Measurements from ENCODE around the gene PMFBP1.

PMFBP1 gene, protein sequence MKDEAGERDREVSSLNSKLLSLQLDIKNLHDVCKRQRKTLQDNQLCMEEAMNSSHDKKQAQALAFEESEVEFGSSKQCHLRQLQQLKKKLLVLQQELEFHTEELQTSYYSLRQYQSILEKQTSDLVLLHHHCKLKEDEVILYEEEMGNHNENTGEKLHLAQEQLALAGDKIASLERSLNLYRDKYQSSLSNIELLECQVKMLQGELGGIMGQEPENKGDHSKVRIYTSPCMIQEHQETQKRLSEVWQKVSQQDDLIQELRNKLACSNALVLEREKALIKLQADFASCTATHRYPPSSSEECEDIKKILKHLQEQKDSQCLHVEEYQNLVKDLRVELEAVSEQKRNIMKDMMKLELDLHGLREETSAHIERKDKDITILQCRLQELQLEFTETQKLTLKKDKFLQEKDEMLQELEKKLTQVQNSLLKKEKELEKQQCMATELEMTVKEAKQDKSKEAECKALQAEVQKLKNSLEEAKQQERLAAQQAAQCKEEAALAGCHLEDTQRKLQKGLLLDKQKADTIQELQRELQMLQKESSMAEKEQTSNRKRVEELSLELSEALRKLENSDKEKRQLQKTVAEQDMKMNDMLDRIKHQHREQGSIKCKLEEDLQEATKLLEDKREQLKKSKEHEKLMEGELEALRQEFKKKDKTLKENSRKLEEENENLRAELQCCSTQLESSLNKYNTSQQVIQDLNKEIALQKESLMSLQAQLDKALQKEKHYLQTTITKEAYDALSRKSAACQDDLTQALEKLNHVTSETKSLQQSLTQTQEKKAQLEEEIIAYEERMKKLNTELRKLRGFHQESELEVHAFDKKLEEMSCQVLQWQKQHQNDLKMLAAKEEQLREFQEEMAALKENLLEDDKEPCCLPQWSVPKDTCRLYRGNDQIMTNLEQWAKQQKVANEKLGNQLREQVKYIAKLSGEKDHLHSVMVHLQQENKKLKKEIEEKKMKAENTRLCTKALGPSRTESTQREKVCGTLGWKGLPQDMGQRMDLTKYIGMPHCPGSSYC

DNA sequence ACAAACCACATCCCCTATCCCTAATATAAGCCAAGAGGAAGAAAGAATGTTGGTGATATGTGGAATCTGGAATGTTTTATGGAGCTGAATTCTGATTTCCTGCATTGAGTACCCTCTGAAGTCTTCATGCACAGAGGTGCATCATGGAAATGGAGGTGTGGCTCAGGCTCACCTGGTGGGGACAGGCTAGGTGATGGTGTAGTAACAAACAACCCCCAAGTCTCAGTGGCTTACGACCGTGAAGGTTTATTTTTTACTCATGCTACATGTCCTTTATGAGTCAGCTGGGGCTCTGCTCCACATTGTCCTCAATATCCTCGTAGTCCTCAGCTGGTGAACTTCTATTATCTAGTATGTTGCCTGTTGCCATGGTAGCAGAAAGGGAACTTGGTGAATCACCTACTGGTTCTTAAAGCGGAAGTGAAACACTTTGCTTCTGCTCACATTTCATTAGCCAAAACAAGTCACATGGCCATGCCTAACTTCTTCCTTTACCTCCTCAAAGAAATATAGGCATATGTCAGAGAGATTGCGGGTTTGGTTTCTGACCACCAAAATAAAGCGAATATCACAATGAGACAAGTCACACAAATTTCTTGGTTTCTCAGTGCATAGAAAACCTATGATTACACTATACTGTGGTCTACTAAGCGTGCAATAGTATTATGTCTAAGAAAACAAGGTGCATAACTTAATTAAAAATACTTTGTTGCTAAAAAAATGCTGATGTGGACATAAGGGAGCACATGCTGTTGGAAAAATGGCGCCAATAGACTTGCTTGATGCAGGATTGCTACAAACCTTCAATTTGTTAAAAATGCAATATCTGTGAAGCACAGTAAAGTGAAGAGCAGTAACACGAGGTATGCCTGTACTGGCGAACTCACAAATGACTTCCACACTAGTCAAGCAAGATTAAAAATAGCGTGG is at the start of gene PMFBP1:
Gene PMFBP1 (minus strand): TSS at position 51 of the 930 bp plus-strand sequence. CDS start 947 bp downstream, outside the sequence.
- DNase-seq, result no peak

DNA sequence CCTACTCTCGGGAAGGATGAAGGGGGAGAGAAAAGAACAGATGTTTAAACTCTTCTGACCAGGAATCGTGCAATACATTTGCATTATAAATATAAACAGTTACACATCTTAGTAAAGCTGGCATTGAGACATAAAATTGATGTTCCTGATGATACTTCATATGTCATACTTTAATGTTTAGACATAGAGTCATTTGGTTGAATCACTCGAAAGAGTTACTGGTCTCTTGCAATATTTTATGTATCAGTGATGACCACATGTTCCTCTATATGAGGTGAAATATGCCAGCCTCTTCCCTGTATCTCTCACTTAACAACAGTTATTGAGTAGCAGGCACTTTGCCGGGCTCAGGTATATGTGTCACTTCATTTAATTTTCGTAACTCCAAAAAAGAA is 49.7 kb upstream of the PMFBP1 start:
- DNase-seq, result no peak

DNA sequence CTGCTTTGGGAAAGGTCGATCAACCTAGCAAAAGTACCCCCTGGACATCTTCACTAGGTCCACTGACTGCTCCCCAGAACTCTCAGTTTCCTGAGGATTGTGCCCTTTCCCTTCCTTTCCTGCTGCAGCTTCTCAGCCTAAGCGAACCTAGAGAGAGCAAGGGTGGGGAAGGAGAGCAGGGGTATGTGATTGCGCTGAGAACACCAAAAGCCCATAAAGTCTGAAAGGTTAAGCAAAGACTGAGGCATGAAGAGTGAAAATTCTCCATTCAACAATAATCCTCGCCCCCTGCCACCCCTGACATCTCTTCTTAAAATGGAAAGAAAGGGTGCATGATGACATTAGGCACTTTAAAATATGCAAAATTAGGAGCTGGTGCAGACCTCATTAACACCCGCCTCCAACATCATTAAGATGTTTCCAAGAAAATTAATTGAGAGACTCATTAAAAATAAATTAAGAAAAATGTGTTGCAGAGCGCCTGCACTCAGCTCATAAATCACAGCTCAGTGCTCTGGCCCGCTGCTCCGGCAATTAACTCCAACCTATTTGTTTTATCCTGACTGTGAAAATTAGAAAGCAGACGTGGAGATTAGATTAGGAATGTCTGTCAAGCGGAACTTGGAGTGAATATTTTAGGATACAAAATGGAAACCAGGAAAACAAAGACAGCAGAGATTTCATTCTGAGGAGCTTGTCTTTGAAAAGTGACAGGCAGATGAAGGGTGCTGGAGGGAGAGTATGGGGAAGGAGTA is 49.1 kb upstream of the PMFBP1 start:
- no peak for DNase-seq

DNA sequence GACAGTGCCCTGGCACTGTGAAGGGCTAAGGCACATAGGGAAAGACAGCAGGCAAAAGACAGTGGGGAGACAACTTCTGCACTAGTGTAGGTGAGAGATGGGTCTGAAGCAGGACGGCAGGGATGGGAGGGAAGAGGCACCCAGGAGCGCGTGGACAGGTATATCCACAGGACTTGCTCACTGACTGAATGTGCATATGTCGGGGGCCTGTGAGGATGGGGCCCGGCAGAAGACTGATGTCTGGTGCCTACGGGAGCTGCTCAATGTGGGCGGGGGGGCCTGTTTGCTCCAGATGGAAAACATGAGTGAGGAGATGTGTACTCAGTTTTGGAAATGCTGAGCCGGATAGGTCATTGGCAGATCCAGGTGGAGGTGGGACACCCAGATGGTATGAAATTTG is 47.3 kb upstream of the PMFBP1 start:
- no peak for DNase-seq

DNA sequence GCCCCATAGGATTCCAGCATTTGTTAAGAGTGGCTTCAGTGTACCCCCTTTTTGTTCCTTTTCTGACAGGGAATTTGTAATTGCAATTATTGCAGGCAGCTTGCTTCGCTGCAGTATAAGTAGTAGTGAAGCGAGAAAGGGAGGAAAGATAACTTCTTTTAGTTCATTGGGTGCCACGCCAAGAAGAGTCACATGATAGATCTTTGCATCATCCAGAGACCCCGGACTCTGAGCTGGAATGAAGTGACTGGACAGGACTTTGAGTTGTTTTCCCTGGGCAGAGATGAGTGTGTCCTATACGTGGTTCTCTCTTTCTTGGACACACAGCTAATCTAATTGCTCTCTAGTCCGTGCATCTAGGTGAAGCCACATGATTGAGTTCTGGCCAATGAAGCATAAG is 44.8 kb upstream of the PMFBP1 start:
- no peak for DNase-seq

DNA sequence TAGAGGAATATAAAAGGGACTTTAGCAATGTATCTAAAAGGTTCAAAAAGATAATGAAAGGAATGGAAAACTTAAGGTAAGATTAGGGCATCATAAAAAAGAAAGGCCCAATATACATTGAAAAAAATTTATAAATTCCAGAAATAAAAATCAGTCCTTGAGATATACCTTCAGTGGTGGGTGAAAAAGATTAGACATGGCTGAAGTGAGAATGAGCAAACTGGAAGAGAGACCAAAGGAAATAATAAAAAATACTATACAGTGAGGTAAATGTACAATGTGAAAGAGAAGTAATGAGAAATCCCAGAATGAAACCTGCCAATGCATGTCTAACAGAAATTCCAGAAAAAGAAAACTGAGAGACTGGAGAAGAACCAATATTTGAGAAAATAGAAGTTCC is 42.9 kb upstream of the PMFBP1 start:
- DNase-seq, result no peak

DNA sequence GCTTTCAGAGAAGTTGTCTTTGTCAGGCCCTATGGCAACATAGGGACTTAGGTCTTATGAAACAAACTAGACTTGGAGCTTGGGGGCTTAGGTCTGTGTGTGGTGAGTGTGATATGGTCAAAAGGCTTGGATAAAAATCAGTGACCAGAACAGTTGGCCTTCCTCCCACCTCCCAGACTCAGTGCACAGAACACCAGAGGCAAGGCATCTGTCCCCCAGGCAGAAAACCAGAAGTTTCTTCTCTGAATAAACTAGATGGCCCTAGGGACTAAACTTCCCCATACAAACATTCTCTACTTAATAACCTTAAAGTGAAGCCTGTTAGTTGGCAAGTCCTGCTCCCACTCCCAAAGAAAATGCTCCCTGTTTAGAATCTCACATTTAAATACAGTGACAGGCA is 39.2 kb upstream of the PMFBP1 start:
- no peak for DNase-seq

DNA sequence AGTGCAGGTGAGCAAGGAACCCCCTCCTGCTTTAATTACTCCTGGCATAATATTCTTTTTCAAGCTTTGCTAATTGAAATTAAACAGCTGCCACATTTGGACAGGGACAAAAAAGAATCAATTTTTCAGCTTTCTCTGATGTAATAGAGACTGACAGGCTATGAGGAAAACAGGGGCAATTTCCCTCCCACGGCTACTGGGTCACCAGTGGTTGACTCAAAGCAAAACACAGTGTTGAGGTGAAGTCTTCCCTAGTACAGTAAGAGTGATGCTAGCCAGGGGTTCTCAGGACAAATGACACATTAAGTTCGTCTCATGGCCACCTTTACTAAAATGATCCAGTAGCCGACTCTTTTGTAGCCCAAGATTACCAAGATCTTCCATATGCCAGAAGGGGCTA is 38.6 kb upstream of the PMFBP1 start:
- DNase-seq, result no peak

DNA sequence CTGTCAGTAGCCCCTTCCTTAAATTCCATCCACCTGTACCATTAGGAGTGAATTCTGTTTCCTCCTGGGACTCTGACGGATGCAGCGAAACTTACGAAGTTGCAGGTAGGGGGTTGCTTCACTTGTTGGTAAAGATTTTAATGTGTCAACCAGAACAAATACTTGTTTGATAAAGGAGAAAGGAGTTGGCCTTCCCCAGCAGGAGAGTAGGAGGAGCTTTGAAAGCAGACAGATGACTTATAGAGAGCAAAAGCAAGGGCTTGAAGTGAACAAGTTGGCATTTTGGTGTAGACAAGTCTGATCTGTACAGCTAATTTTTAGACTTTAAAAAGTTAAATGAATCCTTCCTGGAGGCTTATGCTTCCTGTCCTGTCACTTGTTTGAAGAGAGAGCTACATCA is 38.1 kb upstream of the PMFBP1 start:
- DNase-seq, result no peak

DNA sequence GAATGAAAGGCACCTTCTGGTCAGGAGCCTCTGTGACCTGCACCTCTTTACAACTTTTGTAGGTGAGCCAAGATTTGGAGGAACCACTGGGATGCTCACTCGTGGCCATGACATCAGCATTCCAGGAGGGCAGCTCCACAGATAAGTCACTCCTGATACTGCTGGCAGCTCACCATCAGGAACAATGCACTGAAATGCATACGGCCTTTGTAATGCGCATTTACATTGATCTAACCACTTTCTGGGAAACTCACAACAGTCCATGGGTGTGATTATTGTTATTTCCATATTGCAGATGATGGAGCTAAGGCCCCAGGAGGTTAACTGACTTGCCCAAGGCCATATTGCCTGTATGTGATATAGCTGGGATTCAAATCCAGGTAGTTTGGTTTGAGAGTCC is 34.3 kb upstream of the PMFBP1 start:
- no peak for DNase-seq

DNA sequence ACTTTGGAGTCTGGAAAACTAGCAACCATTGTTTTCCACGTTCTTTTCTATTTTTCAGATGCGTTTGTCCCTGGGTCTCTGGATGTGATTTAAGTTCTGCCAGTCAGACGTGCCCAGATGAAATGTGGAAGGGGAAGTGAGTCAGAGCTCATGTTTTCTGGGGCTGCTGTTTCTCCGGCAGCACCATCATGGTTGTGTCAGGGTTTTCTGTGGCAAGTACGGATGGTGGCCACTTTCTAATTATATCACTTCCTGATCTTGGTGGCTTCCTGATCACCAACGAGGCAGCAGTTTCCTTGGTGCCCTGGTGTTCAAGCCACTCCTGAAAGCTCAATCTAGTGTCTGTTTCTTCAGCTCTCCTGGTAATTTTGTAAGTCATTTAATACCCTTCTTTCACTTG is 31.4 kb upstream of the PMFBP1 start:
- DNase-seq, result no peak

DNA sequence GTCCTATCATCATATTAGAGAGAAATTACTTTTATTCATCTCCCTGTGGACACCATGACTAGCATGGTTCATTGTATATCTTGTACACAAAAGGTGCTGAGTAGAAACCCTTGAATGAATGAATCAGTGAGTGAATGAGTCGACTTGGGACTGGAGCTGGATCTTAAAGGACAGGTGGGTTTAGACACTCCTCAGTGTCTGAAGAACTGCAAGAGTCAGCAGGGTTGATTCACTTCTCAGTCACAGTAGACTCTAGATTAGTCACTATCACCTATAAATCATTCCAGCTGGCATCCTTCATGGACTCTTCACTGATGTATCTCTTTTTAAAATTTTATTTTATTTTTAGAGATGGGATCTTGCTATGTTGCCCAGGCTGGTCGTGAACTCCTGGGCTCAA is 30.1 kb upstream of the PMFBP1 start:
- DNase-seq, result no peak

DNA sequence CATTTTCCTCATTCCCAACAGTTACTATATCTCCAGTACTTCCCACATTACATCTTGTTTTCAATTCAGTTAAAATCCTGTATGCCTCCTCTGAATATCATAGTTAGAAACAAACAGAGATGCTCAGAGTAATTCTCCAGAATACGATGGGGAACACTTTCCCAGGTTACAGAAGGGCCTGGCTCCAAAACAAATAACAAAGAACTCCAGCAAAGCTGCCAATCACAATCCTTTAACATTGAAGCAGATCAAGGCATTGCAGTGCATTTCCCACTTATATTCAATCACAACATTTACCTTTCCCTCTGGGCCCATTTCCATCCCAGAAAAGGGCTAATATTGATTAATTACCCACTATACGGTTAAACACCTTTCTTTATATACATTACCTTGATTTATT is 29.4 kb upstream of the PMFBP1 start:
- no peak for DNase-seq

DNA sequence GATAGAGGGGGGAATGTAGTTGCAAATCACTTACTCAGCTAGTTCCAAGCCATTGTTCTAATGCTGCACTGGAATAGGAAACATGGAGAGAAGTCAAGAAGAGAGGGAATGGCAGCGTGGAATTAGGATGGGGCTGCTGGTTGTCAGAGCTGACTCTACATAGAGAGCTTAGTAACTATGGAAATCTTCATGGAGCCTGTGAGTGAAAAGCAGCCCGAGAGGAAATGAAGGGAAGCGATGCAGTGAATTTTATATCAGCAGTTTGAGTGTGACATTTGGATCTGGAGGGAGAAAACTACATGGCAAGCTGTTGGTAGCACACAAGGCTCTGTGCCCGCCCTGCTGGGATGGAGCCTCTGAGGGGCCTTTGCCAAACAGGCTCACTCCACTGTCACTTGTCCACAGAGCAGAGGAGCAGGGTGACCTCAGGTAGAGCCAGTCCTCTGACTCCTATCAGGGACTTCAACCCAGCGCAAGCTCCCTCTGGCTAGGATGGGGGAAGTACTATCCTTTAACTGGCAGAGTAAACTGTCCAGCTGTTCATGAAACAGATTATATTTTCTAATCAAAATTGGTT is 27.9 kb upstream of the PMFBP1 start:
- DNase-seq, result no peak

DNA sequence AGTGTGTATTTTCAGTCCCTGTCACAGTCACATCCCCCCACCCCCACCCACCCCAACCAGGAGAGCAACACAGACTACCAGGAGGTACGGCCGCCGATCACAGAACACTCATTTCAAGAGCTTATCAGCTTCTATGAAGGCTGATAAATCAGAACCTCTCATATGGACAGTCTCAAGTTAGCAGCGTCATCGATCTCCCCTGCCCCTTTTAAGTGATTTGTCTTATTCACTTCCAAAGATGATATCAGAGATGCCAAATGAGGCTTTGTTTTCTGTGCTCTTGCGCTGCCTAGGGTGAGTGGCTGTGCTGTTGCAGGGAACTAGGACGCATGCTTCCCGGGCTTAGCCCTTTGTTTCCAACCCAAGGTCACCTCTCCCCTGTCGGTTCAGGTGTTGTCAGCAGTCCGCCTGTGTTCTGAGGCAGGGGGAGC is 26.8 kb upstream of the PMFBP1 start:
- no peak for DNase-seq

DNA sequence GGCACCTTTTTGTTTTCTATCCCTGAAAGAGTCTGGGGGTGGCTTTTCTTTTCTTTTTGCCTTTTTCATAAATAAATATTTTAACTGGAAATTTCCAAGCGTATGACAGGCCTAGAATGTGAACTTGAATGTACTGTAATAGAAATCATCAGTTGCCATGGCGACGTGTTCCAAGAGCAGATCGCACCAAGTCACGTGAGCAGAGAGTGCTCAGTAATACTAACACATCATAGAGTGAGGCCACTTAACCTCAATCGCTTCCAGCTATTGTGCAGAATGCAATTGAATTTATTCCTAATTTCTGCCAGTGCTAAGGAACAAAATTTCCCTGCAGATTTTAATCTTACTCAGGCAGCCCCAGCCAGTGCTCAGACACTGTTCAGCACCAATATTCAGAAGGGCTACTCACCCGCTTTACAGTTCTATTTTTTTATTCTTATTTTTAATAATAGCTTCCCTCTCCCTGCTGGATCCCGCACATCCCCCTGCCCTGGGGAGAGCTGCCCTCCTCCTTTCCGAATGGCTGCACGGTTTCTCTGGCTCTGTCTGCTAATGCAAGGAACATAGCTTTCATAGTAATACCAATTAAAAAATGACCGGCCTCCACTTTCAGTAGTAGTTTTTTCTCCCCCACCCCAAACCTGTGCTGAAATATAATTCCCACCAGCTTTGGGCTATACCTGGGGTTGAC is 26.2 kb upstream of the PMFBP1 start:
- no peak for DNase-seq

DNA sequence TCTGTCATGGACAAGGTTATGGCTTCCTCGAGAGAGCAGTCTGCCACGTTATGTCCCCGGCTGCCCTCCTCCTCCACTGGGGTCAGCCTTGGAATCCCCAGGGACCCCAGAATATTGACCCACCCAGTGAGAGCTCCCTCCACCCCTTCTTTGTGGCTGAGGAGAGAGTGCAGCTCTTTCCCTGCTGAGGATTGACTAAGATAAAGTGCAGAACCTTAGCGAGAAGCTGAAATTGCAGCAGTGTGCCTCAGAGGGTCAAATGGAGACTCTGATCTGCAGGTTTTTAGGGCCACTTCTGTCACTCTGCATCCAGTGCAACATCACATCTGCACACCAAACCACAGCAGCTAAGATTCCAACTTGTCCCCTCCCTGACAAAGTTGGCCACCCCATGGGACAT is 25.6 kb upstream of the PMFBP1 start:
- DNase-seq, result no peak

DNA sequence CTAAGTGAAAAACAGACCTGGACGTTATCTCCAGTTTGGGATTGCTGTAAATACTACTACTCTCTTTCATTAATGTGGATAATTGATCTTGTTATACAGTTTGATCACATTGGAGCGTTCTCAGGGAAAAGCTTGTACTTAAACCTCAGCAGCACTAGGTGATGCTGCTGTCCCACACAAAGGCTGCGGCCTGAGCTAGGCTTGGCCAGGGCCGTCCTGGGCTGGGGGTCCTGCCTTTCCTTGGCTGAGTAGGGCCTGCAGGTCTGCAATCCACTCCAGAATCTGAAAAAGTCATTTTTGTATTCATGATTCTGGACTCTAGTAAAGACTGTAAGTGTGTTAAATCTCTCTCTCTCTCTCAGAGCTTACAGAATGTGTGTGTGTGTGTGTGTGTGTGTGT is 23.7 kb upstream of the PMFBP1 start:
- no peak for DNase-seq

DNA sequence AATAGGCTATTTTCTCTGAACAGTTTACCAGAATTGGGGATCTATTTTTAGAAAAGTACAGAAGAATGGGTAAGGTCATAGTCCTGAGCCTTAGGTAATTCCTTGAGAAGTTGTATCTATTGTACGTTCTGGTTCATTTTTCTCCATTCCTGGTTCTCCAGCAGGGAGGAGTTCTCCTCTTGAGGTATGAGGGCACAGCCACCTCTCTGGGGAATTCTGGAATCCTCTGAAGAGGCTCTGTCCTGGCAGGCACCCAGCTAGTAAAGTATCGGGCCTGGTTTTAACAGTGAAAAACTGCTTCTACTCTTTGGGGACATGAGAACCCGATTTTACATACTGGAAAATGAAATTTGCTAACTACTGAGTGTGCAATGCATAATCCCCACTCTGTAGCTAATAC is 19.6 kb upstream of the PMFBP1 start:
- DNase-seq, result no peak

DNA sequence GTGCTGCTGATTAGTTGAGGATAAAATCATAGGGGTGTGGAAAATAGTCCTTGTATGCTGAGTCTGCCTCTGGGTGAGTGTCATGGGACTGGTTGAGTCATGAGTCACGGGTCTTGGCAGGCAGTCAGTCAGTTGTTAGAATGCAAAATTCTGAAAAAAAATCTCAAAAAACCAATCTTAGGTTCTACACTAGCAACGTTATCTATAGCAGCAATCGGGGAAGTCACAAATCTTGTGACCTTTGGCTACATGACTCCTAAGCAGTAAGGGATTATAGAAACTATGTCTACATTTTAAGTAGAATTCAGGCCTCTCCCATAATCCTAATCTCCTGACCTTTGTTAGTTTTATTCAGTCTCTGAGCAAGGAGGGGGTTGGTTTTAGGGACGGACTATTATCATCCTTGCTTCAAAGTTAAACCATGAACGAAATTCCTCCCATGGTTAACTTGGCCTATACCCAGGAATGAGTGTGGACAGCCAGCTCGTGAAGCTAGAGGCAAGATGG is 18.0 kb upstream of the PMFBP1 start:
- DNase-seq, result no peak

DNA sequence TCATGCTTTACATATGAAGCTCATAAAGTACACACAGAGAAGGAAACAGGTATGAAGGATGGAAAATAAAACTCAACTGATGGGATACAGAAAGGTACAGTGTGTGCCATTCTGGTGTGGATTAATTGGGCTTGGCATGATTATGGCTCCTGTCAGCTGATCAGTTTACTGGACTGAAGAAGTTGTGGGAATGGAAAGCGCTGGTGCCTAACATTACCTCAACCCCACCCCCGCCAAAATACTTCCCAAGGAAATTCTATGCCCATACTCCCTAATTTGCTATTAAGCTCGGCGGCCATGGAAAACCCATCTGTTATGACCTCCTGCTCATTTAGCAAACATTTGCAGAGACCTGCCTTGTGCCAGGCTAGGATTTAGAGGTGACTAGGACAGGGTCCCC is 16.6 kb upstream of the PMFBP1 start:
- DNase-seq, result no peak
